ENCODE measurements around the gene UBB. TPM values are rescaled to one million over a fixed set of nuclear protein-coding genes. Genes with fewer than 3 reads are reported as not detected.

Gene UBB
- total and polyA plus RNA-seq, 9 of the 15 experiments (the other 6 are each of a cell fraction or from before 2014, with no cell fraction given): 1,069 to 4,143 (median 1,696) TPM

GRCh38 chr17:16384557-16384956, 3.7 kb downstream of the UBB start:
- 52% methylated on average over 3 of the region's 5 CpGs for WGBS (ENCODE audit: insufficient coverage, low coverage, missing lambda C conversion rate)
- no peaks in the 10 kb centered on the region for H3K27me3 ChIP-seq (ENCODE audit: control insufficient read depth in 2 of 2, insufficient read depth in 2 of 2, low read length in 2 of 2)
- TF ChIP-seq ZBTB17 (CRISPR knock-in tag; IDR thresholded peaks at IDR 0.05) (no peak), U2AF2 (optimal IDR thresholded peaks at IDR 0.05; ENCODE audit: low read depth, low read length) (no peak), TAF7 (tag; IDR thresholded peaks at IDR 0.05) (no peak), ARID2 (IDR thresholded peaks at IDR 0.05) (no peak), ZNF146 (CRISPR knock-in tag; IDR thresholded peaks at IDR 0.05; ENCODE audit: unreplicated experiment) (no peak), ZNF3 (CRISPR knock-in tag; IDR thresholded peaks at IDR 0.05) (no peak), MXD1 (CRISPR knock-in tag; IDR thresholded peaks at IDR 0.05; ENCODE audit: borderline replicate concordance, poor library complexity, severe bottlenecking) (no peak), ZNF12 (CRISPR knock-in tag; IDR thresholded peaks at IDR 0.05) (no peak), BCL6 (CRISPR knock-in tag; IDR thresholded peaks at IDR 0.05) (no peak)
- TF ChIP-seq, protein P1, sequence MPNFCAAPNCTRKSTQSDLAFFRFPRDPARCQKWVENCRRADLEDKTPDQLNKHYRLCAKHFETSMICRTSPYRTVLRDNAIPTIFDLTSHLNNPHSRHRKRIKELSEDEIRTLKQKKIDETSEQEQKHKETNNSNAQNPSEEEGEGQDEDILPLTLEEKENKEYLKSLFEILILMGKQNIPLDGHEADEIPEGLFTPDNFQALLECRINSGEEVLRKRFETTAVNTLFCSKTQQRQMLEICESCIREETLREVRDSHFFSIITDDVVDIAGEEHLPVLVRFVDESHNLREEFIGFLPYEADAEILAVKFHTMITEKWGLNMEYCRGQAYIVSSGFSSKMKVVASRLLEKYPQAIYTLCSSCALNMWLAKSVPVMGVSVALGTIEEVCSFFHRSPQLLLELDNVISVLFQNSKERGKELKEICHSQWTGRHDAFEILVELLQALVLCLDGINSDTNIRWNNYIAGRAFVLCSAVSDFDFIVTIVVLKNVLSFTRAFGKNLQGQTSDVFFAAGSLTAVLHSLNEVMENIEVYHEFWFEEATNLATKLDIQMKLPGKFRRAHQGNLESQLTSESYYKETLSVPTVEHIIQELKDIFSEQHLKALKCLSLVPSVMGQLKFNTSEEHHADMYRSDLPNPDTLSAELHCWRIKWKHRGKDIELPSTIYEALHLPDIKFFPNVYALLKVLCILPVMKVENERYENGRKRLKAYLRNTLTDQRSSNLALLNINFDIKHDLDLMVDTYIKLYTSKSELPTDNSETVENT (CRISPR knock-in tag; IDR thresholded peaks at IDR 0.05): no peak
- peaks cover 50% of the 10 kb centered on the region for H3K79me2 ChIP-seq (ENCODE audit: control insufficient read depth, insufficient read depth, low read length)
- H3K27ac ChIP-seq (ENCODE audit: extremely low read depth, low read depth, low read length): peak overlapping the region; percentile 55; the same call in 1 of the 3 replicates
- in situ Hi-C loops (cut with MboI) (no loop called here), intact Hi-C loops (cut with micrococcal nuclease) (no loop called here)
- no peak overlapping the region for H2AFZ ChIP-seq (ENCODE audit: low read depth, low read length)
- no peak overlapping the region for H3K4me3 ChIP-seq
- no peak for DNase-seq (ENCODE audit: extremely low read depth in 1 of 4, low spot score in 3 of 4)
- POLR2A ChIA-PET: interaction anchor here (0.9 kb wide), 1 partner anchor 167 kb away, joined by 3 read pairs; the partner anchor contains the start of gene PIGL
- CTCF ChIA-PET (ENCODE audit: low intra/inter-chr PET ratio): interaction anchor here (0.5 kb wide), 1 partner anchor 29 kb away, joined by 3 read pairs; no protein-coding TSS in a partner anchor
- no TSS peak for BruUV-seq (replicated peaks)
- H3K4me1 ChIP-seq (replicated peaks in 1 of 2; ENCODE audit: control insufficient read depth in 2 of 2, insufficient read depth in 2 of 2, low read length in 2 of 2): peaks cover 13 to 23% of the 10 kb centered on the region in 2 experiments; a peak in 4 of 5 replicates
- no peaks in the 10 kb centered on the region for H3K9me1 ChIP-seq (ENCODE audit: control insufficient read depth, insufficient read depth, low read length)
- no peak overlapping the region for H3K4me2 ChIP-seq (ENCODE audit: insufficient read depth, low read length)
- H4K20me1 ChIP-seq (replicated peaks; ENCODE audit: control insufficient read depth, insufficient read depth, low read length): peaks cover 11% of the 10 kb centered on the region; the same call in 1 of the 2 replicates
- FAIRE-seq: no peak
- H3K9me3 ChIP-seq (replicated peaks; ENCODE audit: control insufficient read depth, insufficient read depth, low read depth, low read length): no peaks in the 10 kb centered on the region
- peak overlapping the region in 1 of 2 experiments; percentile 25; a peak in 1 of 4 replicates for H3K9ac ChIP-seq (ENCODE audit: insufficient read depth in 1 of 2, low read depth in 2 of 2, low read length in 2 of 2)
- no peak for ATAC-seq
- peaks cover 29% of the 10 kb centered on the region; the same call in 2 of the 3 replicates for H3K36me3 ChIP-seq (ENCODE audit: control insufficient read depth, insufficient read depth, low read length)

All from K562 (cell line).